ENCODE measurements around the gene MVB12B. TPM values are rescaled to one million over a fixed set of nuclear protein-coding genes. Genes with fewer than 3 reads are reported as not detected.

MVB12B gene
- total and polyA plus RNA-seq, 2 donors (not counting 1 experiment from before 2014, with no cell fraction given), result 2.5 to 2.6 TPM

DNA sequence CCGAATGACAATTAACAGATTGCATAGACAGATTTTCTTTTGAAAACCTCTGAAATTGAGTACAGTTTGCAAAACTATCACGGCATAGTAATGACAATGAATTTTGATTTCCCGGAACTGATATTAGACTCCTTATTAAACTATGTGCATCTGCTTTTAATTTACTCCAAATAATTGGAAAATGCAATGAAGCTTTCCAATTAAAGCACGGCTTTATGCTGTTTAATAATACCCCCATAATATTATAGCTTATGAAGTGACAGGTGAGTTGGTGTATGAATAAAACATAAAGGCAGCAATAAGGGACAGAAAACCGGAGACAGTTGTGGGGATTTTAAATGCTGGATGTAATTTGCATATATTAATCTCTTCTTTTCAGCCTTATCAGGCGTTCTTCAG, 110.6 kb downstream of the MVB12B start:
- no peak overlapping the region for H3K27ac ChIP-seq (ENCODE audit: insufficient read depth, low read length)
- no peaks in the 10 kb centered on the region for H3K9me3 ChIP-seq (ENCODE audit: control insufficient read depth, insufficient read depth, low read depth, low read length)
- H3K79me2 ChIP-seq (ENCODE audit: control insufficient read depth, insufficient read depth, low read length), result no peaks in the 10 kb centered on the region
- no peaks in the 10 kb centered on the region for H3K36me3 ChIP-seq (ENCODE audit: control insufficient read depth, insufficient read depth, low read length)
- no peak overlapping the region for H2AFZ ChIP-seq (ENCODE audit: low read length)
- no peak overlapping the region for H3K4me2 ChIP-seq (ENCODE audit: extremely low read depth, insufficient read depth, low read length)
- no peaks in the 10 kb centered on the region for H4K20me1 ChIP-seq (ENCODE audit: control insufficient read depth, extremely low read depth, insufficient read depth, low read length)
- TF ChIP-seq CTCF (conservative IDR thresholded peaks at IDR 0.05 in 1 of 2, IDR thresholded peaks at IDR 0.05 in 1 of 2; ENCODE audit: low read depth in 1 of 2, low read length in 2 of 2) (no peak), EZH2 (IDR thresholded peaks at IDR 0.05; ENCODE audit: low read length, missing control alignments) (no peak)
- no peak for DNase-seq (ENCODE audit: low read depth in 2 of 2)
- peaks cover 2% of the 10 kb centered on the region for H3K4me1 ChIP-seq (ENCODE audit: control insufficient read depth, extremely low read depth, insufficient read depth, low read length)
- no peak overlapping the region for H3K4me3 ChIP-seq (replicated peaks in 1 of 4; ENCODE audit: control extremely low read depth in 1 of 4, insufficient read depth in 1 of 4, low read depth in 3 of 4, low read length in 4 of 4)
- no peak overlapping the region for H3K9ac ChIP-seq (ENCODE audit: insufficient read depth, low read length)
- no peaks in the 10 kb centered on the region for H3K27me3 ChIP-seq (ENCODE audit: control insufficient read depth, insufficient read depth, low read length)

DNA sequence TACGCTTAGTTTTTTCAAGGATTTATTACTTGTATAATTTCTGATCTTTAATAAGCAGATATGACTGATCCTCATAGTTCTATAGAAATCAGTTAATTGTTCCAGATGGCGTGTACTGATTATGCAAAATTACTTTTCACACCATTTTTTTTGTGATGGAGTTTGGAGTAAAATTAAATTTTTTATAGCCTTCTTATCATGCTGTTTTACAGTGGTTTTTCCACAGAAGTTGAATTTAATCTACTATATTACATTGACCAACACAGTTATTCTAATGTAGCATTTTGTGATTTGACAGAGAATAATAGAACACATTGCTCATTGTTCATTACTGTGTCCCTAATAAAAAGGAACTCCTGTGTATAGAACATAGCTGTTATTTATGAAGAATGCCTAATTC, 111.1 kb downstream of the MVB12B start:
- no peaks in the 10 kb centered on the region for H3K9me3 ChIP-seq (ENCODE audit: control insufficient read depth, insufficient read depth, low read depth, low read length)
- no peak overlapping the region for H3K4me2 ChIP-seq (ENCODE audit: extremely low read depth, insufficient read depth, low read length)
- no peaks in the 10 kb centered on the region for H4K20me1 ChIP-seq (ENCODE audit: control insufficient read depth, extremely low read depth, insufficient read depth, low read length)
- peaks cover 2% of the 10 kb centered on the region for H3K4me1 ChIP-seq (ENCODE audit: control insufficient read depth, extremely low read depth, insufficient read depth, low read length)
- no peak overlapping the region for H3K4me3 ChIP-seq (replicated peaks in 1 of 4; ENCODE audit: control extremely low read depth in 1 of 4, insufficient read depth in 1 of 4, low read depth in 3 of 4, low read length in 4 of 4)
- no peak for DNase-seq (ENCODE audit: low read depth in 2 of 2)
- no peak overlapping the region for H2AFZ ChIP-seq (ENCODE audit: low read length)
- no peaks in the 10 kb centered on the region for H3K79me2 ChIP-seq (ENCODE audit: control insufficient read depth, insufficient read depth, low read length)
- TF ChIP-seq EZH2 (IDR thresholded peaks at IDR 0.05; ENCODE audit: low read length, missing control alignments) (no peak), CTCF (conservative IDR thresholded peaks at IDR 0.05 in 1 of 2, IDR thresholded peaks at IDR 0.05 in 1 of 2; ENCODE audit: low read depth in 1 of 2, low read length in 2 of 2) (no peak)
- no peak overlapping the region for H3K27ac ChIP-seq (ENCODE audit: insufficient read depth, low read length)
- no peaks in the 10 kb centered on the region for H3K27me3 ChIP-seq (ENCODE audit: control insufficient read depth, insufficient read depth, low read length)
- H3K36me3 ChIP-seq (ENCODE audit: control insufficient read depth, insufficient read depth, low read length), result no peaks in the 10 kb centered on the region
- H3K9ac ChIP-seq (ENCODE audit: insufficient read depth, low read length), result no peak overlapping the region

GRCh38 chr9:126438741-126439401, 112.2 kb downstream of the MVB12B start:
- H3K9me3 ChIP-seq (ENCODE audit: control insufficient read depth, insufficient read depth, low read depth, low read length), result no peaks in the 10 kb centered on the region
- H3K4me1 ChIP-seq (ENCODE audit: control insufficient read depth, extremely low read depth, insufficient read depth, low read length), result peaks cover 2% of the 10 kb centered on the region
- no peaks in the 10 kb centered on the region for H3K79me2 ChIP-seq (ENCODE audit: control insufficient read depth, insufficient read depth, low read length)
- H3K9ac ChIP-seq (ENCODE audit: insufficient read depth, low read length), result no peak overlapping the region
- H2AFZ ChIP-seq (ENCODE audit: low read length), result no peak overlapping the region
- TF ChIP-seq EZH2 (IDR thresholded peaks at IDR 0.05; ENCODE audit: low read length, missing control alignments), result no peak
- TF ChIP-seq CTCF (conservative IDR thresholded peaks at IDR 0.05 in 1 of 2, IDR thresholded peaks at IDR 0.05 in 1 of 2; ENCODE audit: low read depth in 1 of 2, low read length in 2 of 2), result no peak
- no peak for DNase-seq (ENCODE audit: low read depth in 2 of 2)
- H3K4me3 ChIP-seq (replicated peaks in 1 of 4; ENCODE audit: control extremely low read depth in 1 of 4, insufficient read depth in 1 of 4, low read depth in 3 of 4, low read length in 4 of 4), result no peak overlapping the region
- no peaks in the 10 kb centered on the region for H4K20me1 ChIP-seq (ENCODE audit: control insufficient read depth, extremely low read depth, insufficient read depth, low read length)
- no peak overlapping the region for H3K4me2 ChIP-seq (ENCODE audit: extremely low read depth, insufficient read depth, low read length)
- H3K36me3 ChIP-seq (ENCODE audit: control insufficient read depth, insufficient read depth, low read length), result no peaks in the 10 kb centered on the region
- no peak overlapping the region for H3K27ac ChIP-seq (ENCODE audit: insufficient read depth, low read length)
- no peaks in the 10 kb centered on the region for H3K27me3 ChIP-seq (ENCODE audit: control insufficient read depth, insufficient read depth, low read length)

Data from fibroblast of lung (primary cell).